Choroid plexus epithelial cell (primary cell): Measurements from ENCODE around the gene ALDH16A1.
"Not testable (repeated sequence)": the region's sequence is repeated elsewhere in the genome, so short reads cannot be mapped to it uniquely, and the experiment has no call there.

Experiments
- DNase-seq: peaks from one replicate; pipeline ENCODE4 v3.0.0-alpha.2; 2010; ENCODE audit warnings: low read depth
- H3K4me3 ChIP-seq: 2 replicates; pipeline ENCODE4 v1.5.1; 2011; ENCODE audit warnings: low read depth, mild to moderate bottlenecking, control low read depth, low read length, moderate library complexity
- TF ChIP-seq, protein P1 (sequence below): conservative IDR thresholded peaks from 2 replicates; pipeline ENCODE4 v1.5.1; 2011; ENCODE audit warnings: low read depth, mild to moderate bottlenecking, control low read depth, inconsistent platforms, low read length, moderate library complexity

Gene ALDH16A1

DNA sequence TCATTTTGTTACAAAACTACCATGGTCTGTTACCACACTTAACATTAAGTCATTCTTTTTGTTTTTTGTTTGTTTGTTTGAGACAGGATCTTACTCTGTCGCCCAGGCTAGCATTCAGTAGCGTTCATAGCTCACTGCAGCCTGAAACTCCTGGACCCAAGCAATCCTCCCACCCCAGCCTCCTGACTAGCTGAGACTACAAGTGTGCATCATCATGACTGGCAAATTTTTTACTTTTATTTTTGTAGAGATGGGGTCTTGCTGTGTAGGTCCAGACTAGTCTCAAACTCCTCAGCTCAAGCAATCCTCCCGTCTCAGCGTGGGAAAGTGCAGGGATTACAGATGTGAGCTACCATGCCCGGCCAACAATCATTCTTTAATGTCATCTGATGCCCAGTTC, 3.3 kb downstream of the ALDH16A1 start:
- TF ChIP-seq, protein P1, sequence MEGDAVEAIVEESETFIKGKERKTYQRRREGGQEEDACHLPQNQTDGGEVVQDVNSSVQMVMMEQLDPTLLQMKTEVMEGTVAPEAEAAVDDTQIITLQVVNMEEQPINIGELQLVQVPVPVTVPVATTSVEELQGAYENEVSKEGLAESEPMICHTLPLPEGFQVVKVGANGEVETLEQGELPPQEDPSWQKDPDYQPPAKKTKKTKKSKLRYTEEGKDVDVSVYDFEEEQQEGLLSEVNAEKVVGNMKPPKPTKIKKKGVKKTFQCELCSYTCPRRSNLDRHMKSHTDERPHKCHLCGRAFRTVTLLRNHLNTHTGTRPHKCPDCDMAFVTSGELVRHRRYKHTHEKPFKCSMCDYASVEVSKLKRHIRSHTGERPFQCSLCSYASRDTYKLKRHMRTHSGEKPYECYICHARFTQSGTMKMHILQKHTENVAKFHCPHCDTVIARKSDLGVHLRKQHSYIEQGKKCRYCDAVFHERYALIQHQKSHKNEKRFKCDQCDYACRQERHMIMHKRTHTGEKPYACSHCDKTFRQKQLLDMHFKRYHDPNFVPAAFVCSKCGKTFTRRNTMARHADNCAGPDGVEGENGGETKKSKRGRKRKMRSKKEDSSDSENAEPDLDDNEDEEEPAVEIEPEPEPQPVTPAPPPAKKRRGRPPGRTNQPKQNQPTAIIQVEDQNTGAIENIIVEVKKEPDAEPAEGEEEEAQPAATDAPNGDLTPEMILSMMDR, result no peak
- DNase-seq, result no peak
- no peak overlapping the region for H3K4me3 ChIP-seq

DNA sequence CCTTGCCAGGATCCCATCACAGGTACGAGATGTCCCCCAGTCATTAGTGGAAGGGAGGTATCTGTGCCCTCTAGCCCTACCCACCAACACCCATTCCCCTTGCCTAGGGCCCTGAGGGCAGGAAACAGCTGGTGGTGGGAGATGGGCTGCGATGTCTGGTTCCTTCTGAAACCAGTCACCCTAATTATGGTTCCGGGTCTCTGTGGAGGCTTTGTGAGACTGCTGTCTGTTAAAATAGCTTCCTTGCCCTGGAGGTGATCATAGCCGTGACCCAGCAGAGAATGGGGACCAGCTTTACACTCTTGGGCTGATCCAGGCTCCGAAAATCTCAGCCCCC, 5.5 kb downstream of the ALDH16A1 start:
- H3K4me3 ChIP-seq, result no peak overlapping the region

DNA sequence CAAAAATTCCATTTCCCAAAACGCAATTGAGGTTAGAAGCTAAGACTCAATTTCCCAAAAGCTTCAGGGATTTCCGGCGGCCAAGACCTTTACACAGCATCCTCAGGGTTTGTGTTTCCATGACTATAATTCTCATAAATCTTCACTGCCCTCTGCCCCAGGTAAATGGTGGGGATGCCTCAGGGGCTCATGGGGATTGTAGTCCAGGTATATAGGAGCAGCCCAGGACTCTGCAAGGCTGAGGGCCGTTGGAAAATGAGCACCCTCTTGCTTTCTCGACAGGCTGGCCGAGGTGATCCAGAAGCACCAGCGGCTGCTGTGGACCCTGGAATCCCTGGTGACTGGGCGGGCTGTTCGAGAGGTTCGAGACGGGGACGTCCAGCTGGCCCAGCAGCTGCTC, 6.4 kb downstream of the ALDH16A1 start:
- no peak overlapping the region for H3K4me3 ChIP-seq
- no peak for DNase-seq
- TF ChIP-seq, protein P1, result no peak

More for the DNA sequence above, 5.5 kb downstream of the ALDH16A1 start:
- TF ChIP-seq, protein P1, result no peak
- no peak for DNase-seq

DNA sequence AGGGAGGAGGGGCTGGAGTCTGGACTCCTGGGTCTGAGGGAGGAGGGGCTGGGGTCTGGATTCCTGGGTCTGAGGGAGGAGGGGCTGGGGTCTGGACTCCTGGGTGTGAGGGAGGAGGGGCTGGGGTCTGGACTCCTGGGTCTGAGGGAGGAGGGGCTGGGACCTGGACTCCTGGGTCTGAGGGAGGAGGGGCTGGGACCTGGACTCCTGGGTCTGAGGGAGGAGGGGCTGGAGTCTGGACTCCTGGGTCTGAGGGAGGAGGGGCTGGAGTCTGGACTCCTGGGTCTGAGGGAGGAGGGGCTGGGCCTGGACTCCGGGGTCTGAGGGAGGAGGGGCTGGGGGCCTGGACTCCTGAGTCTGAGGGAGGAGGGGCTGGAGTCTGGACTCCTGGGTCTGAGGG, 8.1 kb downstream of the ALDH16A1 start:
- H3K4me3 ChIP-seq, DNase-seq: not testable (repeated sequence)

DNA sequence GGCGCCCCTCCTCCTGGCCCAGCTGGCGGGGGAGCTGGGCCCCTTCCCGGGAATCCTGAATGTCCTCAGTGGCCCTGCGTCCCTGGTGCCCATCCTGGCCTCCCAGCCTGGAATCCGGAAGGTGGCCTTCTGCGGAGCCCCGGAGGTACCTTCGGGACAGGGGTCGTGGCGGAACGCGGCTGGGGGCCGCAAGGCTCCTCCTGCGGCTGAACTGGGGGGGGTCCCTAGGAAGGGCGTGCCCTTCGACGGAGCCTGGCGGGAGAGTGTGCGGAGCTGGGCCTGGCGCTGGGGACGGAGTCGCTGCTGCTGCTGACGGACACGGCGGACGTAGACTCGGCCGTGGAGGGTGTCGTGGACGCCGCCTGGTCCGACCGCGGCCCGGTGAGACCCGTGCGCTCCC, 8.6 kb downstream of the ALDH16A1 start:
- TF ChIP-seq, protein P1, result no peak
- no peak for DNase-seq
- no peak overlapping the region for H3K4me3 ChIP-seq

GRCh38 chr19:49462492-49462891, 9.5 kb downstream of the ALDH16A1 start:
- H3K4me3 ChIP-seq, result no peak overlapping the region
- DNase-seq, result no peak
- TF ChIP-seq, protein P1, result no peak

DNA sequence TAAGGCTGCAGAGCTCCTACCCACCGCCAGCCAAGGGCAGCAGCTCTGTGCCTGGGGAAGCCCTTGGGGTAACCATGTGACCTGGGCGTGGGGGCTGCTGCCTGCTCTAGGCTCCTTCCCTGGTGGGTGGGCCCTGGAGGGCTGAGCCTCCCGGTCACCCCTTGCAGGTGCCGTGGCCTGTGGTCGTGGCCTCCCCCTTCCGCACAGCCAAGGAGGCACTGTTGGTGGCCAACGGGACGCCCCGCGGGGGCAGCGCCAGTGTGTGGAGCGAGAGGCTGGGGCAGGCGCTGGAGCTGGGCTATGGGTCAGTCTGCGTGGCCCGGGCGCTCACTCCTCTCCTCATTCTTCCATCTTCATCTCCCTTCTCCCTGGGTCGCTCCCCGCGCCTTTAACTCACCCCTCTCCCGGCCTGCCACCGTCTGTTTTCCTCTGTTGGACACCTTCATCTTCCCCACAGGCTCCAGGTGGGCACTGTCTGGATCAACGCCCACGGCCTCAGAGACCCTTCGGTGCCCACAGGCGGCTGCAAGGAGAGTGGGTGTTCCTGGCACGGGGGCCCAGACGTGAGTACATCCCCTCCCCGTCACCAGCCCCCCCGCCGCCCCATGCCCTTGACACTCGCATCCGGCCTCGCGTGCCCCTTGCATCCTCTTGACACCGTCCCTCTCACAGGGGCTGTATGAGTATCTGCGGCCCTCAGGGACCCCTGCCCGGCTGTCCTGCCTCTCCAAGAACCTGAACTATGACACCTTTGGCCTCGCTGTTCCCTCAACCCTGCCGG, 11.1 kb downstream of the ALDH16A1 start:
- H3K4me3 ChIP-seq, result no peak overlapping the region
- no peak for DNase-seq
- TF ChIP-seq, protein P1, result no peak
